ENCODE data around the gene PTPRG.

Gene PTPRG

DNA sequence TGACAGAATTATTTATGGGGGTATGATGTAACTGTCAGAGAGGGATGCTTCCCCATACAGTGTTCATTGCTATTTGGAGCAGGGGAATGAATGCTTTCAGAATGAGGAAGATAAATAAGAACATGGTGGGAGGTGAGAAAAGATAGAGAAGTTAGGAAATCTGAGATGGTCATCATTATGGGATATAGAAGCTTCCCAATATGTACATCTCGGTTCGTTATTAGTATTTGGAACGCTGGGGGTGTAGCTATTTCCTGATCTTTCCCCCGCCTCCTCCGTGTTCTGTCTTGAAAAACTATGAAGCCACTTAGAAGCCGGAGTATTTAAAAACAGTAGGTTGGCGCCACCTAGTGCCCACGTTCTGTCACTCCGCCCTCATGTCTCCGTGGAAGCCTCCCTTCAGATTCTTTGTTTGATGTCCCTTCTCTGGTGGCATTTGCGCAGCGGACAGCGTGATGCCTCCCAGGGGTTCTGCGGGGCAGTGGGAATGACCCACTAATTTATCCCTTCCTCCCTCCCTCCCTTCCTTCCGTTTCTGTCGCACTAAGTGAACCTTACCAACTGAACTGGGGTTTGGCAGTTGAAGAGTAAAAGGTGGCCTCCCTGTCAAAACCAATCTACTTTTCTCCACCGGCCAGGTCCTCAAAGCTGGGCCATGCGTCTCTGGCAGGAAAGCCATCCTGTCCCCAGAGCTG is 627.5 kb downstream of the PTPRG start:
- DNase-seq (ENCODE audit: low read depth): peak; percentile 72

DNA sequence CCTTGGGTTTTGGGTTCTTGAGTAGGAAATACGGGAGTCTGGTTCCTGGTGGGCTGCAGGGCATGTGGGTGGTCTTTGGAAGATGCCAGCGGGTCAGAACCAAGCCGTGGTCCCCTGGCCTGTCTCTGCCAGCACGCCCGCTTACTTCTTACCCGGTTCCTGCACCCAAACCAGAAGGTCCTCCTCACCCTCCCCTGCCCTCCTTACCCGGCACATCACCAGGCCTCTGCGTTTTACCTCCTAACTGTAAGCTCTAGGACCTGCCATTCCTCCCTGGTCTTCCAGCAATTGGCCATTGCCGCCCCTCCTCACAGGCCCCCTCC is 628.0 kb downstream of the PTPRG start:
- DNase-seq (ENCODE audit: low read depth): no peak

DNA sequence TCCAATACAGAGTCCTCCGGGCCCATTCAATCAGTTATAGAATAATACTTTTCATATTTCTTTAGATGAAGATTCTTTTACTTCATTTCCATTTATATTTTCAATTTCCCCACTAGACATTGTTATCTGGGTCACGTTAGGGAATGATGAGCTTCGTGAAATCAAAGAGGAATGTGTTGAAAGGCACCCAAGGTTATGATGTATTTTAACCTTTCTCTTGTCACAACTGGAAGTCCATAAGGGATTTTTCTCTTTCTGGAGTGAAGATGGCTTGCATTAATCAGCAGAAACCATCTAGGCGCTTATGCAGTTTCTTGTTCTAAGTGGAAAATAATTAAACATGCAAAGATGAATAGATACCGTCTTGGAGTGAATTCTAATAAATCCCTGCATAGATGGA is 631.5 kb downstream of the PTPRG start:
- DNase-seq (ENCODE audit: low read depth): no peak

DNA sequence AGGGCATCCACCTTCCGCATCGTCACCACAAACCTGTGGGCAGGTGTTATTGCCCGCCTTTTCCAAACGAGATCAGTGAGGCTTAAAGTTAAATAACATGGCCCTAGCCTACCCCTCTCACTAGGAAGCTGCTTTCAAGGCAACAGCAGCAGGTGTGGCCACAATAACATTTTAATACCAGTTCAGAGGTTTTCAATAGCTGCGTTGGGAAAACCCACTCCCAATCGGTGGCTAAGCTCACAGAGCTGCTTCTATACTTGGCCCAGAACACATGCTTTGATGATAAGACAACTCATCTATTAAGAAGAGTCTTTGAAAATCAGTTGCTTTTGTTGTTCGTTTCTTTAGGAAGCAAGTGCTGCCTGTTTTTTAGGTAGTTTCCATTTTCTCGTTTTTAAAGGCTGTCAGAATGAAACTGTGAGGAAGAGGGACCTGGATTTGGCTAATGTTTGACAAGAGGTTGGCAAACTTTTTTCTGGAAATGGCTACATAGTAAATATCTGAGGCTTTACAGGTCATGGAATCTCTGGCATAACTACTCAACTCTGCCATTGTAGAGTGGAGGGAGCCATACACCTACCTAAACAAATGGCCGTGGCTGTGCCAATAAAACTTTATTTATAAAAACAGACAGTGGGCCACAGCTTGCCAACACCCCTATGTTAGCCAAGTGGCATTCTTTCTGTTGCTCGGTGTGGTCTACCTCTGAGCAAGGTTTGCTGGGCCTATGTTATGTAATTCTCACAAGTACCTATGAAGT is 632.4 kb downstream of the PTPRG start:
- DNase-seq (ENCODE audit: low read depth): no peak

DNA sequence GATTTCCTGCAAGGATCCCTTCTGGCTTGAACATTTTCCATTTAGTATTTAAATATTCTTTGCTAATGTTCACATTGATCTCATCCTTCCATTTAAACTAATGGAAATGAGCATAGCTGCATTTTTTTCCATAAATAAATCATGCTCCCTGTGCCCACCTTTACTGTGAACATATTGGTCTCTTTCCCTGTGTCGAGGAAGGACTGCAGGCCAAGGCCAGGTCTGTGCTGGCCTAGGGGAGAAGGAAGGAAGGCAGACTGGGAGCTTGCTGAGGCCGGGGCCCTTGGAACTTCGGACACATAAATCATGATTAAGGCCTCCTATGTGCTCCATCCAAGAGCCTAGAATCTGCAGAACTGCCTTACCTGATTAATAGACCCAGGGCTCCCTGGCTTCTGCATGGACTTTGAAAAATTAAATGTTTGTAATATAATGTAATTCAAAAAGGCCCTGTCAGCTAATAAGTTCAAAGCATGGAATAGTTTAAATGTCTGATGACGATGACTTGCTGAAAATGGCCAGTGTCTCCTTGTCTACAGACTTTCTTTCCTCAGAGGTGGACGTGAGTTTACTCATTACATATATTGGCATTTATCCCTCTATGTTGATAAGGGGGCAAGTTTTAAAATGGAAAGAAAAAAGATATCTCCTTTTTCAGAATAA is 636.1 kb downstream of the PTPRG start:
- DNase-seq (ENCODE audit: low read depth): no peak

DNA sequence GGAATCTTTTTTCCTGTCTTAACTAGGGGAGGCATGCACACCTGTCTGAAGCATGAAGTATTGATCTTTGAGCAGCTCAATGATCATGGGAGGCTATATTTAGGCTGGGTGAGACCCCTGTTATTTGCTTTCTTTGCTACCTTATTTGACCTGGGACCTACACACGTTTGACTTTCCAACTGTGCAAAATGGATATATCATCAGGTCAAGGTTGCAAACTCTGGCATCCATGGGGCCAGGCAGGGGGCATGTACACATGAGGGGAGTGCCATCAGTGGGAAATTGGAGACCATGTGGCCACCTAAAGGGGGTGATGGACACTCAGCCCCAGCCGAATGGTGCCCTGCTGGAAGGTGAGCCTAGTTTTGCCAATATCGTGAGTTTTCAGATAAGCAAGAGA is 637.8 kb downstream of the PTPRG start:
- DNase-seq (ENCODE audit: low read depth): no peak

DNA sequence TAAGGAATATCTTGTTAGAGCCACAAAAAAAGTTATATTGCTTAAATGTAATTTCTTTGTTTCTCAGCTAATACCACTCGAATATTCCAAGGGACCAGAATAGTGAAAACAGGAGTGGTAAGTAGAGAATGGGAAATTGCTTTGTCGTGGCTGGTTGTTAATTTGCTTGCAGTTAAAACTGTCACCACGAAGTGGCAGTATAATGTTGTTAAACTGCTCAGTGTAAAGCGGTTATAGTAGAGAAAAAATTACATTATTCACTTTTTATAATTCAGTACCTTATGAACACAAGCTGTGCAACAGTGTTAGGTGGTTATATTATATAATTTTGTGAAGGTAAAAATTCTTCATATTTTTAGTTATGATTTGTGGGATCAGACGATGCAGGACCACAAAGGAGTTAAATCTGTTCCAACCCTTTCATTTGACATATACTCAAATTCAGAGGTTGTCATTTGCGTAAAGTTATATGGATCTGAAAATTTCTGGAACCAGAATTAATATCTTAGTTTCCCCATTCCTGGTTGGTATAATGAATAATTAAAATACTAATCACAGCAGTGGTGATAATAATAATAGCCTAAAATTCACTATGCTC is 640.2 kb downstream of the PTPRG start:
- peak; percentile 34 for DNase-seq (ENCODE audit: low read depth)

DNA sequence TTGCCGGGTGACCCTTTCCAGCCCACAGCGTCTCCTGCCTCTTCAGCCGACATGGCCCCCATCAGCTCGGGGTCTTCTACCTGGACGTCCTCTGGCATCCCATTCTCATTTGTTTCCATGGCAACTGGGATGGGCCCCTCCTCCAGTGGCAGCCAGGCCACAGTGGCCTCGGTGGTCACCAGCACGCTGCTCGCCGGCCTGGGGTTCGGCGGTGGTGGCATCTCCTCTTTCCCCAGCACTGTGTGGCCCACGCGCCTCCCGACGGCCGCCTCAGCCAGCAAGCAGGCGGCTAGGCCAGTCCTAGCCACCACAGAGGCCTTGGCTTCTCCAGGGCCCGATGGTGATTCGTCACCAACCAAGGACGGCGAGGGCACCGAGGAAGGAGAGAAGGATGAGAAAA is 641.8 kb downstream of the PTPRG start:
- DNase-seq (ENCODE audit: low read depth): no peak

DNA sequence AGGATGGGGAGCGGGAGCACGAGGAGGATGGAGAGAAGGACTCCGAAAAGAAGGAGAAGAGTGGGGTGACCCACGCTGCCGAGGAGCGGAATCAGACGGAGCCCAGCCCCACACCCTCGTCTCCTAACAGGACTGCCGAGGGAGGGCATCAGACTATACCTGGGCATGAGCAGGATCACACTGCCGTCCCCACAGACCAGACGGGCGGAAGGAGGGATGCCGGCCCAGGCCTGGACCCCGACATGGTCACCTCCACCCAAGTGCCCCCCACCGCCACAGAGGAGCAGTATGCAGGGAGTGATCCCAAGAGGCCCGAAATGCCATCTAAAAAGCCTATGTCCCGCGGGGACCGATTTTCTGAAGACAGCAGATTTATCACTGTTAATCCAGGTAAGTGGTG is 642.2 kb downstream of the PTPRG start:
- DNase-seq (ENCODE audit: low read depth): no peak

DNA sequence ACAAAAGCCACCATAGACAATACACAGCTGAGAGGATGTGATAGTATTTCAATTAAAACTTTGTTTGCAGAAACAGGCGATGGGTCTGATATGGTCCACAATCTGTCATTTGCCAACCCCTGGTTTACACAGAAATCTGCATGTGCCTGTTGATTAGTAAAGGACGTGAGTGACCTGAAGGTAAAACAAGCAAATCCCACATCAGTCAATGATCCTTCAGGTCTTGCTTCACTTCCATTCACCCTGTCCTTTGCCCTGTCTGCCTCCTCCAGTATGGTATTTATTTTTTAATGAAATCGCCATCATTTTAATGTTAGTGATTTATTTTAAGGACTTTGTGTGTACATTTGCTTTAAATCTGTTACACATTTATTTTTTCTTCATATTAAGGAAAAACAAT is 645.8 kb downstream of the PTPRG start:
- DNase-seq (ENCODE audit: low read depth): no peak

DNA sequence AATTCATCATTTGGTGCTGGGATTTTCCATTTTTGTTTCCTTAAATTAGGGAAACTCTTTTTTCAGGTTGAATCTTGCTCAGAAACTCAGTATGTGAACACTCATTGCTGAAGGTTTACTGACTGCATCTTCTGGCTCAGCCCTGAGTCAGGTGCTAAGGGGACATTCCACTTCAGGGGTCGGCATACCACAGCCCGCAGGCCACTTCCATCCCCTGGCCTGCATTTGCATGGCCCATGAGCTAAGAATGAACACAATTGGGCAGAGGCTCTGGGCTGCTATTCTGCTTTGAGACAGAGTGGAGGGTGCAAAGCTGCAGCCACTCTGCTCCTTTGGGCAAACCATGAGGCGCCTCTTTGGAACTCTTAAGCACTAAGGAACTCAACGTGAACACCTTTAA is 647.0 kb downstream of the PTPRG start:
- DNase-seq (ENCODE audit: low read depth): no peak

DNA sequence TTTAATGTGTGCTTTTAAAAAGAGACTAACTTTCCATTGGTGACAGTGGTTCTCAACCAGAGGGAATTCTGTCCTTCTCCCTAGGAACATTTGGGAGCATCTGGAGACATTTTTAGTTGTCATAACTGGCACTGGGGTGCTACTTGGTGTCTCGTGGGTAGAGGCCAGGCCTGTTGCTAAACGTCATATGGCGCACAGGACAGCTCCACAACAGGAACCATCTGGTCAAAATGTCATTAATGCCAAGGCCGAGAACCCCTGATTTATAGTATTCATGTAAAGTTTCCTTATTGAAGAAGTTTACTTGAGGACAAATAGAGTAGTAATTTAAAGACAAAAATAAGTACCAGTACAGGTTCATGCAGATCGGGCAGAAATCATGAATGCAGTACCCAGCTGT is 647.7 kb downstream of the PTPRG start:
- DNase-seq (ENCODE audit: low read depth): no peak

DNA sequence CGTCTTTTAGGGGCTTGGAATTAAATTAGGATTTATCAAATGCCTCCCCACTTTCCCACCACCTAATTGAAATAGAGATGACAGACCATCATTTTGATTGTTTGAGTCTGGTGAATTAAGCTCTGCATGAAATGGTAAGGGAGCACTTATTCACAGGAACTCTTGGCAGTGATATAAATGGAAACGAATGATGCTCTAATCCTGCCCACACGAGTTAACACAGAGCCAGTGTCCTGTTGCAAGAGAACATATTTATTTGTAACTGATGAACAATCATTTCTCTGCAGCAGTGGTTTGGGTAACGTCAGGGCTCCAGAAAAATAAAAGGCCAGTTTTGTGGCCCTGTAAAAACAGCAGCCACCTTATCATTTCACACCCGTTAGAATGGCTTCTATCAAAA is 648.6 kb downstream of the PTPRG start:
- DNase-seq (ENCODE audit: low read depth): no peak

DNA sequence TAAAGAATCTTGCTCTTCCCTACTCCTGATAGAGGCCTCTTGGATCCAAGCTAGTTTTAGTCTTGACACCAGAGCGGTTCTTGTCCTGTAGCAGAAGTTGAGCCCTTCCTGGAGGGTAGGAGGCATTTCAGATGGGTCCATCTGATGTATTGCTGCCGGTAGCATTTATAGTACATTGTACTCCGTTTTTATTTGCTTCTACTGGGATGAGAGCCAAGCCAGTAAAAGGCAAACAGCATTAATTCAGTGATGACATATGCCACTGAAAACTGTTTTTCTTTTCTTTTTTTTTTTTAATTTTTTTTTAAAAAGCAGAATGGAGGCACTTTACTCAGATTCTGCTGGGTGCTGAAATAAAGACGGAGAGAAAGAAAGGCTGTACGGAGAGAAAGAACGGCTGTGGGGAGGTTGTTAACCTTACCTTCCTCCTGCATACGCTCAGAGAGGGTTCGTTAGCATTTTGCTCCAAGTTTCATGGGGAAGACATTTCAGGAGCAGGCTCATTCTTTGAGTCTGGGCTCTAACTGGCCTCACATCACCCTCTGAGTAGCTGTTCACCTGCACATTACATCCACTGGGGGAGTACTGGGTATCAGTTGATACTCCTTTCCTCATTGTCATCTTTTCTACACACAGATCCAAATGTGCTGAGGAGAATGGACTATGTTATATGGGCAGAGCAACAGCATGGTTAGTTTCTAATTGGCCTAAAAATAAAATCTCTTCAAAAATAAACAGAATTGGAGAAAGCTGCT is 650.5 kb downstream of the PTPRG start:
- DNase-seq (ENCODE audit: low read depth): no peak

DNA sequence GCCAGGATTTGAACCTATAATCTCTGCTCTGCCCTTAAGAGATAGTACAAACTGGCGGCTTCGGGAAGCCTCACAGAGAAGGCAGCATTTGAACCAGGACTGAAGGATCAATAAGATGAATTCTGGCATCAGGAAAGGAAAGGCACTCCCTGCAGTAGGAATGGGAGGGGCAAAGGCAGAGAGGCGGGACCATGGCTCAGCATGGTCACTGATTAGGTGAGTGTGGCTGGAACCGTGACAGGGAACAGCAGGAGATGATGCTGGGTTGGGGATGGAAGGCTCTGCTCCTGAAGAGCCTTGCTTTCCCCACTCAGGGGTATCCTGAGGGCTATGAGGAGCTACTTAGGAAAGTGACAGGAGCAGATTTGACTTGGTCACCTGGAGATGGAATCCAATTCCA is 653.5 kb downstream of the PTPRG start:
- DNase-seq (ENCODE audit: low read depth): no peak

DNA sequence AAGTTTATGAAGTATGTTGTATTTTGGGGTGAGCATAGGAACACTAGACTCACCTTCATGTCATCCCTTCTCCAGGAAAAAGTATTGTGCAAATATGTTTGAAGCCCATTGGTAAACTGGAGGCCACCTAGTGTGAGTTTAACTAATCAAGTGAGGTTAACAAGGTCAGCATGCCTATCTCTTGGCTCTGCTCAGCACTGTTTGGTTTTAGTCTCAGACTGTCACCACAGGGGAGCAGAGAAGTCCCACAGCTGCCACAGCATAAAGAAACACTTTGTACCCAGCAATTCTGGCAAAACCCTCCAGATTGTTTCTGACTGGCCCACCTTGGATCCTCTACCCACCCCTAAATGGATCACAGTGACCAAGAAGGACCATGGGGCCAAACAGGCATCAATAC is 659.2 kb downstream of the PTPRG start:
- no peak for DNase-seq (ENCODE audit: low read depth)

DNA sequence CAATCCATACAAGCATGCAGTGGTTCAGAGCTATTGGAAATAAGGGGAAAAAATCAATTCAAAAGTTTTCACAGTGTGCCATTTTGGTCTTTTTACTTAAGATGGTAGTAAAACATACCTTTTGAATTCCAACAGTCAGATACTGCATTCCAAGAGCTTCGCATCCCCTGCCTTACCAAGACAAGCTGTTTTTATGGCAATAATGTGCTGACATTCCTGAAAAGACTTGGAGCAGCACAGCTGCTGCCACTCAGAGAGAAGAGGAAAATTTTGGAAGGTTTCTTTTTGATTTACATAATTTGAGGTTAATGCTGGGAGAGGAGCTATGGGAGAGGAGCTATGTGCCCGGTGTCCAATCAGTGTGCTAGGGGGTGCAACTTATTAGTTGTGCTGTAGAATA is 663.7 kb downstream of the PTPRG start:
- no peak for DNase-seq (ENCODE audit: low read depth)

DNA sequence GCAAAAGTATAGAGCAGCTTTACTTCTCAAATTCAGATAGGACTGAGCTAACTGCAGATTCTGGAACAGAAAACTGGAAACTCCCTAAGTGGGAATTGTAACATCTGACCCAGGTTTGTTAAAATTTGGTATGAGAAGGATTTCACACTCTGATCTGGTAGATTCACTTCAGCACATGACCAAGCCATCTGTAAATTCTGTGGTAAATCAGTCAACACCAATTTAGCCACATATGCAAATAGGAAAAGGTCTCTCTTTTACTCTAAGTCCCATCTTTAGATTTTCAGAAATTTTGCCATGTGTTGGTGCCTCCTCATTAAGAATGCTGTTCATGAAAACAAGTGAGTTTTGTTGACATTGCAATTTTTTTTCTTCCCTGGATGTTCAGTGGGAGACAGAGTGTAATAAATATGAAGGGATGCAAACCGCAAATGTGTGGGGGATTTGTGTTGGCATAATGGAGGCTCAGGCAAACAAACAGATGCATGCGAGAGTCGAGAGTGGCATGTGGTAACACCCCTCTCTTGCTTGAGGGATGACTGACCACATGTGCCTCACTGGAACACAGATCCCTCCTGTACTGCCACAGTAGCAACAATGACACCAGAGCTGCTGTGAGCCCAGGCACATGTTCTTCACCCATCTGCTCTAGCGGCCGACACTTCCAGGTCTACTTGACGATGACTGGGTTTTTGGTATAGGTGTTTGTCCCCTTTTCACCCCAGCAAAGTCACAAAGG is 665.4 kb downstream of the PTPRG start:
- no peak for DNase-seq (ENCODE audit: low read depth)

DNA sequence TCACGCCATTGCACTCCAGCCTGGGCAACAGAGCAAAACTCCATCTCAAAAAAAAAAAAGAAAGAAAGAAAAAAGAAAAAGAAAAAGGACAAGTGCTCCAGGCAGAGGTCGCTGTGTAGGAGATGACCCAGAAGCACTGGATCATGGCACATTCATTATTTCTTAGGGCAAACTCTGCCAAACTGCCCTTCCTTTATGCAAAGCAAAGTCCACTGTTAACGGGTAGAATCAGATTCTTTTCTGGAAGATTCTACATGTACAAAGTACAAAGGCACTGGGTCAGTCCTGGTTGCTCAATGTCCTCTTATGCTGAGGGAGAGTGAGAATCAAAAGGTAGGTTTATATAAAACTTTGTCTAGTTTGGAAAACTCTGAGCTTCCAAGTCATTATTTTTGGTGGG is 667.1 kb downstream of the PTPRG start:
- DNase-seq (ENCODE audit: low read depth): no peak

DNA sequence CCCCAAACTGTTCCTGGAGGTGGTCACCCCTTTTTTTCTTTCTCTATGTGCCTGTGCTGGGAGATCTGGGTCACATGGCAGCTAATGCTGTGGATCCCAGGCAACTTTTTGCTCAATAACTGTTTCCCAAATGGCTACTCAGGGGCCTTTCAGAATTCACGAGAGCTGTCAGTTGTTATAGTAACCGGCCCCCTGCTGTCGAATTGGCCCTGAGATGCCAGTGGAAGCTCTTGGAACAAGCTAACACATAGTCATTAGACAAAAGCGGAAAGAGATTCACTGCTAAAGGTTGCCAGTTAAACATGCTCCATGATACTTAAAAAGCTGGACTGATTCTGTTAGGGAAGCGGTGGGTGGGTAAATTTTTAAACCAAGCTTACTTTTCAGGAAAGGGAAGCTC is 667.8 kb downstream of the PTPRG start:
- no peak for DNase-seq (ENCODE audit: low read depth)

DNA sequence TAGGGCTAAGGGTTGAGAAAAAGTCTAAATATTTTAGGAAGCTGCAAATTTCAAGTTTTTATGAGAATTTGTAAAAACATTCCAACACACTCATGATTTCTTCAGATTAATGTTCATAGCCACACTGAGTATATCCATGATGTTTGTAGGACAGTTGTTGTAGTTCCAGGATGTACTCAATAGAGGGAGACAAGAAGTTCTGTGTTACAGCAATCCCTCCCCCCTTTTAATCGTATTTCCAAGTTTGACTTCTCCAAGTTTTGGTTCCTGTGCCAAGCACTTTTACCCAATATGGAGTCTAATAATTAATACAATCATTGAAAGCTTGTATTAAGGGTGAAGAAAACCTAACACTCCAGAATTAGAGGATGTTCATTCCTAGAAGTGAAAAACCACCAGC is 668.5 kb downstream of the PTPRG start:
- DNase-seq (ENCODE audit: low read depth): peak; percentile 21

DNA sequence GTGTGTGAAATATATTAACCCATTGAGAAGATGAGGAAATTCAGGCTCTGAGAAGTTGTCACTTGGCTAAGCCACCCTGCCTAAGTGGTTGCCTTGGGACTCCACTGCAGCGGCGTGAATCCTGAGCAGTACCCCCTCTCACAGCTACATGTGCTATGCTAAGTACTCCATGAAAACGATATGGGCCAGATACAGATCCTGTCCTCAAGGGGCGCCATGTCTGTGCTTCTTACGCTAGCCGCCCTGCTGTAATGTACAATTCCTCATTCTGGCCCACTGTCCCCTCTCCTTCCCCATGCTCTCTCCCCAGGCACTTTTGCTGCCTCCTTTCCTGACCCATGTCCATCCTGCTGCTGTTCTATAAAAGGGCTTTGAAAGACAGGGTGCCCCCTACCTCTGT is 671.7 kb downstream of the PTPRG start:
- DNase-seq (ENCODE audit: low read depth): no peak

Measured in iris pigment epithelial cell (primary cell).